Body of pancreas (tissue), 4 donors: ENCODE results near the gene ERC2.

ENCODE experiments used
- POLR2A ChIP-seq, 3 donors: fragments of 450-650 bp; IDR thresholded peaks; one replicate each; pipeline ENCODE4 v1.6.1; 2016; ENCODE audit warnings: antibody characterized with exemption in 3 of 3, mild to moderate bottlenecking in 2 of 3
- TF ChIP-seq, protein P1 (sequence below), 7 experiments: fragments of 450-650 bp in 4 of 7; fragments of 200-600 bp in 3 of 7; sonication (generic) in 3 of 7; IDR thresholded peaks; one replicate each; pipeline ENCODE4 v1.5.1; 2016 to 2019; ENCODE audit warnings: antibody characterized with exemption in 7 of 7

DNA sequence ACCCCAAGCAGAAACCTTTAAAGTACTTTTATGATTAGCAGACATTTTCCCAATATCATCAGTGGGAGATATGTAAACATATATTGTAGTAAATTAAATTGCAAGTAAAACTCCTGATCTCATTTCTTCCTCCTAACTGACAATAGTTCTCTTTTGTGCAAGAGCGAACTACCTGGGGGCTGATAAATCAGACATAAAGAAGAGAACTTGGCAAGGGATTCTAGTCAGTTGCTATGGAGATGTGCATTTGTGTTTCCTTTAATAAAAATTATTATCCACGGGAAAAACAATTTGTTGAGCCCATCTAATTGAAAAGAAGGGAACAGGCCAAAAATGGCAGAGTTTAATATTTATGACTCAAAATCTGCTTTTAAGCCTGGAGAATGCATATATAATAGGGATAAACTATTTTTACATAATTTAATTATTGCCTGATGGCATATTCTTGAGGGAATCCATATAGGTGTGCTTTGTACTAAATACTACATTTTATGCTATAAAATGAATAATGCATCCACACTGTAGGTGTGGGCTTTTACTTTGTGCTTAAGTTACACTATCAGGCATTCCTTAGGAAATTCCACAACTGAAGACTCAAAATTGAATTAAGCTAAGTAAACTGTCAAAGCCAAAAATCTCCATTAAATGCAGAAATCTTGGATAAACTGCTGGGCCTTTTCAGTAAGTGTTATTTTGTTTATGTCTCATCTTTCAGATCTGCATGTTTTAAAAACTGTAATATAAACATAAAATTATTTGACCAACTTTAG is 258.1 kb downstream of the ERC2 start:
- TF ChIP-seq POLR2A (IDR thresholded peaks at IDR 0.05), result no peak
- TF ChIP-seq, protein P1, sequence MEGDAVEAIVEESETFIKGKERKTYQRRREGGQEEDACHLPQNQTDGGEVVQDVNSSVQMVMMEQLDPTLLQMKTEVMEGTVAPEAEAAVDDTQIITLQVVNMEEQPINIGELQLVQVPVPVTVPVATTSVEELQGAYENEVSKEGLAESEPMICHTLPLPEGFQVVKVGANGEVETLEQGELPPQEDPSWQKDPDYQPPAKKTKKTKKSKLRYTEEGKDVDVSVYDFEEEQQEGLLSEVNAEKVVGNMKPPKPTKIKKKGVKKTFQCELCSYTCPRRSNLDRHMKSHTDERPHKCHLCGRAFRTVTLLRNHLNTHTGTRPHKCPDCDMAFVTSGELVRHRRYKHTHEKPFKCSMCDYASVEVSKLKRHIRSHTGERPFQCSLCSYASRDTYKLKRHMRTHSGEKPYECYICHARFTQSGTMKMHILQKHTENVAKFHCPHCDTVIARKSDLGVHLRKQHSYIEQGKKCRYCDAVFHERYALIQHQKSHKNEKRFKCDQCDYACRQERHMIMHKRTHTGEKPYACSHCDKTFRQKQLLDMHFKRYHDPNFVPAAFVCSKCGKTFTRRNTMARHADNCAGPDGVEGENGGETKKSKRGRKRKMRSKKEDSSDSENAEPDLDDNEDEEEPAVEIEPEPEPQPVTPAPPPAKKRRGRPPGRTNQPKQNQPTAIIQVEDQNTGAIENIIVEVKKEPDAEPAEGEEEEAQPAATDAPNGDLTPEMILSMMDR (IDR thresholded peaks at IDR 0.05), result no peak
